Measurements from ENCODE around the gene TNPO2. TPM values are rescaled to one million over a fixed set of nuclear protein-coding genes. Genes with fewer than 3 reads are reported as not detected.

TNPO2 gene
- 10 to 100 TPM; 79.0 to 88.9 TPM for total RNA-seq

DNA sequence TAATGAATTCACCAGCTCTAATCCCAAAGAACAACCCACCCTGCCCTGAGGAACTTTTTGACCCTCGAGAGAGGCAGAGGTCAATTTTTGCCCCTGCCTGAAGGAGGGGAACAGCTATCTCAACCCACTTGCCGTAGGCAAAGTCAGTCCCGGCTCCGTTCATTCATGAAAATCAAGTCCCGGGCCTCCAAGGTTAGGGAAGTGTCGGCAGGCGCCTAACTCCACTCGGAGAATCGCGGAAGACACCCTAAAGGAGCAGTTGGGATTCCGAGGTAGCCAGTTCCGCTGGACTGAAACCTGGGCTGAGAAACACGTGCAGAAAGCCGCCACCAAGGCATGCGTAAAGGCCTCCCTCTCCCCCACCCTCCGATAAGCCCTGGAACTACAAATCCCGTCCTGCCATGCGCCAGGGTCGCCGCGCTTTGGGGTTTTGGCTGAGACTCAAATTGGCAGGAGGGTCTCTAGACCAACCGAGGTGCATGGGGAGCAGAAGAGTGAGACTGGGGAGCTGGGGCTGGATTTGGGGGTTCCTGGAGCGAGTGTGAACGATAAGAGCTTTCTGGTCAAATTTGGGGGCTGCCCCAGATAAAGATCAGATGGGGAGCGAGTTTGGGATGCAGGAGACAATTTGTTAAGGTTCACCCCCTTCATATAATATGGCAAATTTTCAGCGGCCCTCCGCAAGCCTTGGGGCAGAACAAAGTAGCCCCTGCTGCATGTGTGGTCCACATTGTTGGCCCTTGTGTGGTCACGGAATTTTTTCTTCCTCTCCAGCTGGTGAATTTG is at the start of gene TNPO2:
Gene TNPO2, minus strand, starts transcription at position 292 of the 786 bp plus-strand sequence. CDS start 2,955 bp downstream, outside the sequence.
- no peak for ATAC-seq (ENCODE audit: insufficient number of reproducible peaks, low FRiP score, low read depth)
- Histone ChIP-seq H3K27ac (peak within 1 kb of the TSS; percentile 95 to 96), H3K9me3 (no peaks in the 10 kb centered on the region), H3K36me3 (peaks cover 3% of the 10 kb centered on the region), H3K4me1 (ENCODE audit: control insufficient read depth in 1 of 2, low read depth in 2 of 2) (peaks cover 21 to 39% of the 10 kb centered on the region in 2 donors), H3K27me3 (replicated peaks; ENCODE audit: insufficient read depth) (no peaks in the 10 kb centered on the region), H3K4me3 (peak within 1 kb of the TSS; percentile 94)
- no peak for DNase-seq (ENCODE audit: low spot score)
- no peak for TF ChIP-seq CTCF (IDR thresholded peaks at IDR 0.05)

- peaks cover 5 to 45% of the 10 kb centered on the region in 2 donors for H3K4me1 ChIP-seq (ENCODE audit: control insufficient read depth in 1 of 2, low read depth in 2 of 2)
- H3K36me3 ChIP-seq, result peaks cover 9% of the 10 kb centered on the region
- no peak for DNase-seq (ENCODE audit: low spot score)
- no peak overlapping the region for H3K4me3 ChIP-seq
- H3K27me3 ChIP-seq (replicated peaks; ENCODE audit: insufficient read depth), result no peaks in the 10 kb centered on the region
- TF ChIP-seq CTCF (IDR thresholded peaks at IDR 0.05), result no peak
- H3K27ac ChIP-seq, result peak overlapping the region; percentile 83 to 84
- H3K9me3 ChIP-seq, result no peaks in the 10 kb centered on the region
- ATAC-seq (ENCODE audit: insufficient number of reproducible peaks, low FRiP score, low read depth), result no peak
Observed at GRCh38 chr19:12772323-12772722, 48.6 kb upstream of the TNPO2 start.

DNA sequence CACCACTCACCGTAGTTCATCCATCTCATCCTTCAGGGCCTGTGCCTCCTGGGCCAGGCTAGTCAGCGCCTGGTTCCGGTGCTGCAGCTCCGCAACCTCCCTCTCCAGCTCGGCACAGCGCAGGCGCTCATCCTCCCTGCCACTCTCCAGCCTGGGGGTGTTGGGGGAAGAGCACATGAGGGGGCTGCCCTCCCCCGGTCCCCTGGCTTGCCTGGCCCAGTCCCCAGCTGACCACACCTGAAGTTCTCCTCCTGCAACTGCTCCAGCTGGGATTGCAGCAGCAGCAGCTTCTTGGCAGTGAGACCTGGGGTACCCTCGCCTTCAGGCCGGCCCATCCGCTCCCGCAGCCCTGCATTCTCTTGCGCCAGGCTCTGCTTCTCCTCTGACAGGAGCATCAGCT is 47.2 kb upstream of the TNPO2 start:
- Histone ChIP-seq H3K27me3 (replicated peaks; ENCODE audit: insufficient read depth) (no peaks in the 10 kb centered on the region), H3K9me3 (no peaks in the 10 kb centered on the region), H3K27ac (no peak overlapping the region), H3K36me3 (peaks cover 10% of the 10 kb centered on the region), H3K4me1 (ENCODE audit: control insufficient read depth in 1 of 2, low read depth in 2 of 2) (peaks cover 4 to 42% of the 10 kb centered on the region in 2 donors), H3K4me3 (no peak overlapping the region)
- no peak for ATAC-seq (ENCODE audit: insufficient number of reproducible peaks, low FRiP score, low read depth)
- DNase-seq (ENCODE audit: low spot score), result no peak
- TF ChIP-seq CTCF (IDR thresholded peaks at IDR 0.05), result no peak

DNA sequence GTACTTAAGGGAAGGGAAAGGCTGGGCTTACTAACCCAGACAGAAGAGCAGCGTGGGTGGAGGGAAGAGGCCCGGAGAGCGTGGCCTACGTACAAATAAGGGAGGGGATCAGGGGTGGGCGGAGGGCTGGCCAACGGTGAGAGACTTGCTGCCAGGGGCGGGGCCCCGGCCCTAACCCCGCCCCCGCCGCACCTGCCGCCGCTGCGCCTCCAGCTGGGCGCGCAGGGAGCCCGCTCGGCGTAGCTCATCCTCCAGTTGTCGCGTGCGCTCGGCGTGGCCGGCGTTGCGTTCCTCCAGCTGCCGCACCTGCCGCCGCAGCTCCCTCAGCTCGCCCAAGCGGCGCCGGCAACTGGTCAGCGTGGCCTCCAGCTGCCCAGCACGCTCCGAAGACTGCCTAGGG is 46.0 kb upstream of the TNPO2 start:
- H3K27me3 ChIP-seq (replicated peaks; ENCODE audit: insufficient read depth), result no peaks in the 10 kb centered on the region
- TF ChIP-seq CTCF (IDR thresholded peaks at IDR 0.05), result no peak
- DNase-seq (ENCODE audit: low spot score) (no peak), ATAC-seq (ENCODE audit: insufficient number of reproducible peaks, low FRiP score, low read depth) (no peak)
- H3K9me3 ChIP-seq, result no peaks in the 10 kb centered on the region
- H3K27ac ChIP-seq, result no peak overlapping the region
- no peak overlapping the region for H3K4me3 ChIP-seq
- peaks cover 4 to 37% of the 10 kb centered on the region in 2 donors for H3K4me1 ChIP-seq (ENCODE audit: control insufficient read depth in 1 of 2, low read depth in 2 of 2)
- peaks cover 12% of the 10 kb centered on the region for H3K36me3 ChIP-seq

GRCh38 chr19:12767666-12768065 is 43.9 kb upstream of the TNPO2 start:
- no peaks in the 10 kb centered on the region for H3K27me3 ChIP-seq (replicated peaks; ENCODE audit: insufficient read depth)
- H3K36me3 ChIP-seq, result peaks cover 22% of the 10 kb centered on the region
- TF ChIP-seq CTCF (IDR thresholded peaks at IDR 0.05), result no peak

More at GRCh38 chr19:12767666-12768065, 43.9 kb upstream of the TNPO2 start:
- DNase-seq (ENCODE audit: low spot score) (no peak), ATAC-seq (ENCODE audit: insufficient number of reproducible peaks, low FRiP score, low read depth) (no peak)
- H3K4me1 ChIP-seq (ENCODE audit: control insufficient read depth in 1 of 2, low read depth in 2 of 2), result peaks cover 0 to 17% of the 10 kb centered on the region in 2 donors
- H3K9me3 ChIP-seq, result no peaks in the 10 kb centered on the region
- H3K4me3 ChIP-seq, result no peak overlapping the region
- no peak overlapping the region for H3K27ac ChIP-seq
